ENCODE data around the gene COL18A1.

COL18A1 gene

GRCh38 chr21:45481977-45482898 is 77.3 kb downstream of the COL18A1 start:
- H3K4me3 ChIP-seq (ENCODE audit: low read depth, low read length), result no peak overlapping the region
- peak; percentile 34 for DNase-seq (ENCODE audit: low read depth)

GRCh38 chr21:45482899-45483821 is 78.2 kb downstream of the COL18A1 start:
- TF ChIP-seq MYC (IDR thresholded peaks at IDR 0.05; ENCODE audit: low read depth, low read length) (no peak), MAX (IDR thresholded peaks at IDR 0.05; ENCODE audit: low read depth, low read length) (no peak), POLR2A (IDR thresholded peaks at IDR 0.05; ENCODE audit: extremely low read depth, insufficient read length) (peak; percentile 11), CTCF (IDR thresholded peaks at IDR 0.05; ENCODE audit: low read depth, low read length) (no peak)
- peak; percentile 66 for DNase-seq (ENCODE audit: low read depth)
- H3K4me3 ChIP-seq (ENCODE audit: low read depth, low read length), result no peak overlapping the region

More at GRCh38 chr21:45481977-45482898, 77.3 kb downstream of the COL18A1 start:
- no peak for TF ChIP-seq MAX (IDR thresholded peaks at IDR 0.05; ENCODE audit: low read depth, low read length)
- TF ChIP-seq MYC (IDR thresholded peaks at IDR 0.05; ENCODE audit: low read depth, low read length), result no peak
- no peak for TF ChIP-seq POLR2A (IDR thresholded peaks at IDR 0.05; ENCODE audit: extremely low read depth, insufficient read length)
- TF ChIP-seq CTCF (IDR thresholded peaks at IDR 0.05; ENCODE audit: low read depth, low read length), result no peak

- no peak for TF ChIP-seq MYC (IDR thresholded peaks at IDR 0.05; ENCODE audit: low read depth, low read length)
- TF ChIP-seq MAX (IDR thresholded peaks at IDR 0.05; ENCODE audit: low read depth, low read length), result 0 out of 2 replicates have a peak, but pooled peaks have one; percentile 29
- H3K4me3 ChIP-seq (ENCODE audit: low read depth, low read length), result no peak overlapping the region
- no peak for DNase-seq (ENCODE audit: low read depth)
Measured at GRCh38 chr21:45484318-45484717, 79.4 kb downstream of the COL18A1 start.

- TF ChIP-seq CTCF (IDR thresholded peaks at IDR 0.05; ENCODE audit: low read depth, low read length) (no peak), POLR2A (IDR thresholded peaks at IDR 0.05; ENCODE audit: extremely low read depth, insufficient read length) (no peak), MAX (IDR thresholded peaks at IDR 0.05; ENCODE audit: low read depth, low read length) (no peak), MYC (IDR thresholded peaks at IDR 0.05; ENCODE audit: low read depth, low read length) (no peak)
- no peak overlapping the region for H3K4me3 ChIP-seq (ENCODE audit: low read depth, low read length)
- no peak for DNase-seq (ENCODE audit: low read depth)
Measured at GRCh38 chr21:45485686-45486442, 80.9 kb downstream of the COL18A1 start.

GRCh38 chr21:45486443-45487160 is 81.6 kb downstream of the COL18A1 start:
- no peak for DNase-seq (ENCODE audit: low read depth)
- H3K4me3 ChIP-seq (ENCODE audit: low read depth, low read length), result no peak overlapping the region
- no peak for TF ChIP-seq MAX (IDR thresholded peaks at IDR 0.05; ENCODE audit: low read depth, low read length)

Data from NB4 (cell line).